GM23338 (cell line): Measurements from ENCODE around the gene CPSF7. TPM values are rescaled to one million over a fixed set of nuclear protein-coding genes. Genes with fewer than 3 reads are reported as not detected.
"Not testable (repeated sequence)": the region's sequence is repeated elsewhere in the genome, so short reads cannot be mapped to it uniquely, and the experiment has no call there.

ENCODE experiments used
- ATAC-seq: fragments of 200-7000 bp; cut with Tn5 transposase; 3 replicates; pipeline ENCODE4 v1.9.1; 2020
- DNase-seq: peaks from one replicate; pipeline ENCODE4 v3.0.0-alpha.2; 2015; ENCODE audit warnings: low spot score
- H2AFZ ChIP-seq: fragments of 200-600 bp; sonication (generic); 2 replicates; pipeline ENCODE4 v1.8.0; 2016; ENCODE audit warnings: antibody characterized with exemption, mild to moderate bottlenecking, moderate library complexity
- H3F3A ChIP-seq: fragments of 200-600 bp; sonication (generic); replicated peaks from 2 replicates; pipeline ENCODE4 v1.8.0; 2017; ENCODE audit warnings: antibody characterized with exemption, mixed run types, low read depth
- H3K27ac ChIP-seq: fragments of 200-600 bp; sonication (generic); 2 replicates; pipeline ENCODE4 v1.6.1; 2016; ENCODE audit warnings: low read depth
- H3K27me3 ChIP-seq: fragments of 200-600 bp; sonication (generic); 2 replicates; pipeline ENCODE4 v1.8.0; 2016; ENCODE audit warnings: mild to moderate bottlenecking, mixed run types, moderate library complexity; ENCODE audit not compliant: insufficient read depth
- H3K36me3 ChIP-seq: fragments of 200-600 bp; sonication (generic); 2 replicates; pipeline ENCODE4 v1.8.0; 2016; ENCODE audit warnings: mild to moderate bottlenecking; ENCODE audit not compliant: insufficient read depth
- H3K4me1 ChIP-seq: fragments of 200-600 bp; sonication (generic); 2 replicates; pipeline ENCODE4 v1.8.0; 2016; ENCODE audit warnings: mild to moderate bottlenecking, moderate library complexity; ENCODE audit not compliant: insufficient read depth
- H3K4me2 ChIP-seq: fragments of 200-600 bp; sonication (generic); 2 replicates; pipeline ENCODE4 v1.7.1; 2017; ENCODE audit warnings: mixed run types
- H3K4me3 ChIP-seq: fragments of 200-600 bp; sonication (generic); 2 replicates; pipeline ENCODE4 v1.6.1; 2016; ENCODE audit warnings: mixed run types
- H3K79me2 ChIP-seq: fragments of 200-600 bp; sonication (generic); replicated peaks from 2 replicates; pipeline ENCODE4 v1.8.0; 2017; ENCODE audit warnings: mild to moderate bottlenecking; ENCODE audit not compliant: insufficient read depth
- H3K9me2 ChIP-seq: fragments of 200-600 bp; sonication (generic); 2 replicates; pipeline ENCODE4 v1.8.0; 2017; ENCODE audit not compliant: insufficient read depth
- H4K20me1 ChIP-seq: fragments of 200-600 bp; sonication (generic); replicated peaks from 2 replicates; pipeline ENCODE4 v1.8.0; 2017; ENCODE audit warnings: mild to moderate bottlenecking; ENCODE audit not compliant: insufficient read depth
- H3K27ac Mint-ChIP-seq: 2 replicates; pipeline ENCODE4 v1.8.0; 2020; ENCODE audit warnings: inconsistent platforms, mild to moderate bottlenecking, moderate library complexity, mixed read lengths
- H3K27me3 Mint-ChIP-seq: 3 replicates; pipeline ENCODE4 v1.8.0; 2022; ENCODE audit warnings: low read depth, mild to moderate bottlenecking, moderate library complexity, mixed read lengths, inconsistent platforms; ENCODE audit not compliant: insufficient read depth, poor library complexity
- H3K36me3 Mint-ChIP-seq: 3 replicates; pipeline ENCODE4 v1.8.0; 2021; ENCODE audit warnings: low read depth, mild to moderate bottlenecking, inconsistent platforms, moderate library complexity, mixed read lengths
- H3K4me1 Mint-ChIP-seq: 3 replicates; pipeline ENCODE4 v1.8.0; 2020; ENCODE audit warnings: mild to moderate bottlenecking, inconsistent platforms, mixed read lengths
- H3K4me3 Mint-ChIP-seq: 3 replicates; pipeline ENCODE4 v1.8.0; 2021; ENCODE audit warnings: moderate library complexity, mild to moderate bottlenecking, inconsistent platforms, mixed read lengths
- H3K9me3 Mint-ChIP-seq: 3 replicates; pipeline ENCODE4 v1.8.0; 2020; ENCODE audit warnings: moderate library complexity, mild to moderate bottlenecking, inconsistent platforms, mixed read lengths
- CREB1 ChIP-seq: fragments of 250-450 bp; sonication (Bioruptor Pico); IDR thresholded peaks from 2 replicates; pipeline ENCODE4 v1.5.0; 2020; ENCODE audit warnings: low read depth, mild to moderate bottlenecking, moderate library complexity
- ETS1 ChIP-seq: IDR thresholded peaks from 2 replicates; pipeline ENCODE4 v1.6.1; 2016; ENCODE audit warnings: antibody characterized with exemption
- EZH2 ChIP-seq: fragments of 200-600 bp; sonication (generic); IDR thresholded peaks from one replicate; pipeline ENCODE4 v1.8.0; 2017; ENCODE audit warnings: antibody characterized with exemption, mild to moderate bottlenecking, low read depth; ENCODE audit not compliant: unreplicated experiment
- EZH2phosphoT487 ChIP-seq: fragments of 200-600 bp; sonication (generic); IDR thresholded peaks from one replicate; pipeline ENCODE4 v1.8.1; 2018; ENCODE audit warnings: antibody characterized with exemption; ENCODE audit not compliant: unreplicated experiment
- NANOG ChIP-seq: IDR thresholded peaks from 2 replicates; pipeline ENCODE4 v1.6.1; 2016; ENCODE audit warnings: antibody characterized with exemption, borderline replicate concordance
- STAT1 ChIP-seq: IDR thresholded peaks from one replicate; pipeline ENCODE4 v1.6.1; 2016; ENCODE audit warnings: antibody characterized with exemption; ENCODE audit not compliant: unreplicated experiment
- ZNF114 ChIP-seq: fragments of 250-450 bp; sonication (Bioruptor Pico); IDR thresholded peaks from 2 replicates; pipeline ENCODE4 v1.5.0; 2020; ENCODE audit warnings: mild to moderate bottlenecking, moderate library complexity
- ZNF331 ChIP-seq: fragments of 250-450 bp; sonication (Bioruptor Pico); IDR thresholded peaks from 2 replicates; pipeline ENCODE4 v1.5.0; 2020; ENCODE audit warnings: low read depth, mild to moderate bottlenecking, moderate library complexity
- ZNF462 ChIP-seq: fragments of 250-450 bp; sonication (Bioruptor Pico); IDR thresholded peaks from 2 replicates; pipeline ENCODE4 v1.5.0; 2020; ENCODE audit warnings: mild to moderate bottlenecking, moderate library complexity
- polyA plus RNA-seq: library from polyadenylated mRNA; unstranded; fragments of >200 nt; fragmentation: Nextera tagmentation; extraction: Ambion mirVana; gene quantifications from 2 replicates; pipeline ENCODE4 v1.2.1, GENCODE V29; 2016
- total RNA-seq: library from RNA; depleted of rRNA; stranded (reverse); fragments of >200 nt; shearing (Covaris generic); gene quantifications from 2 replicates; pipeline ENCODE4 v1.2.3, GENCODE V29; 2014
- TF ChIP-seq, protein P1 (sequence below): IDR thresholded peaks from one replicate; pipeline ENCODE4 v1.6.1; 2018; ENCODE audit warnings: antibody characterized with exemption; ENCODE audit not compliant: unreplicated experiment

The CPSF7 gene
- total and polyA plus RNA-seq, 2 experiments from 2014 or later = 27.4 to 60.6 TPM

- no peak for TF ChIP-seq ZNF462 (CRISPR knock-in tag)
- no peak for TF ChIP-seq CREB1 (CRISPR knock-in tag)
- no peak for TF ChIP-seq ZNF331 (CRISPR knock-in tag)
- no peak for TF ChIP-seq EZH2
- TF ChIP-seq ETS1 = no peak
- no peak for TF ChIP-seq ZNF114 (CRISPR knock-in tag)
- TF ChIP-seq EZH2phosphoT487 = no peak
- TF ChIP-seq NANOG = no peak
- TF ChIP-seq, protein P1, sequence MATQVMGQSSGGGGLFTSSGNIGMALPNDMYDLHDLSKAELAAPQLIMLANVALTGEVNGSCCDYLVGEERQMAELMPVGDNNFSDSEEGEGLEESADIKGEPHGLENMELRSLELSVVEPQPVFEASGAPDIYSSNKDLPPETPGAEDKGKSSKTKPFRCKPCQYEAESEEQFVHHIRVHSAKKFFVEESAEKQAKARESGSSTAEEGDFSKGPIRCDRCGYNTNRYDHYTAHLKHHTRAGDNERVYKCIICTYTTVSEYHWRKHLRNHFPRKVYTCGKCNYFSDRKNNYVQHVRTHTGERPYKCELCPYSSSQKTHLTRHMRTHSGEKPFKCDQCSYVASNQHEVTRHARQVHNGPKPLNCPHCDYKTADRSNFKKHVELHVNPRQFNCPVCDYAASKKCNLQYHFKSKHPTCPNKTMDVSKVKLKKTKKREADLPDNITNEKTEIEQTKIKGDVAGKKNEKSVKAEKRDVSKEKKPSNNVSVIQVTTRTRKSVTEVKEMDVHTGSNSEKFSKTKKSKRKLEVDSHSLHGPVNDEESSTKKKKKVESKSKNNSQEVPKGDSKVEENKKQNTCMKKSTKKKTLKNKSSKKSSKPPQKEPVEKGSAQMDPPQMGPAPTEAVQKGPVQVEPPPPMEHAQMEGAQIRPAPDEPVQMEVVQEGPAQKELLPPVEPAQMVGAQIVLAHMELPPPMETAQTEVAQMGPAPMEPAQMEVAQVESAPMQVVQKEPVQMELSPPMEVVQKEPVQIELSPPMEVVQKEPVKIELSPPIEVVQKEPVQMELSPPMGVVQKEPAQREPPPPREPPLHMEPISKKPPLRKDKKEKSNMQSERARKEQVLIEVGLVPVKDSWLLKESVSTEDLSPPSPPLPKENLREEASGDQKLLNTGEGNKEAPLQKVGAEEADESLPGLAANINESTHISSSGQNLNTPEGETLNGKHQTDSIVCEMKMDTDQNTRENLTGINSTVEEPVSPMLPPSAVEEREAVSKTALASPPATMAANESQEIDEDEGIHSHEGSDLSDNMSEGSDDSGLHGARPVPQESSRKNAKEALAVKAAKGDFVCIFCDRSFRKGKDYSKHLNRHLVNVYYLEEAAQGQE = no peak
- TF ChIP-seq STAT1 = no peak
Measured at GRCh38 chr11:61437496-61437895, 7.7 kb upstream of the CPSF7 start (continued).

DNA sequence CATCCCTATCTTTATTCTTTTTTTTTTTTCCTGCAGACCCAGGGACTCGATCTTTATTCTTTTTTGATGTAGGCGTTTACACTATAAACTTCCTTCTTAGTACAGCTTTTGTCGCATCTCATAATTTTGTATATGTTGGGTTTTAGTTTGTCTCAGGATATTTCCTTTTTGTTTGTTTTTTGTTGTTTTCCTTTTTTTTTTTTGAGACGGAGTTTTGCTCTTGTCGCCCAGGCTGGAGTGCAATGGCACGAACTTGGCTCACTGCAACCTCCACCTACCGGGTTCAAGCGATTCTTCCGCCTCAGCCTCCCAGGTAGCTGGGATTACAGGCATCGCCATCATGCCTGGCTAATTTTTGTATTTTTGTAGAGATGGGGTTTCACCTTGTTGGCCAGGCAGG lies 1.1 kb upstream of the CPSF7 start:
- Mint-ChIP-seq H3K36me3 (peaks cover 50% of the 10 kb centered on the region), H3K27ac (peak overlapping the region; percentile 99), H3K4me1 (peaks cover 22% of the 10 kb centered on the region), H3K4me3 (peak overlapping the region; percentile 98), H3K27me3 (peaks cover 13% of the 10 kb centered on the region)
- H3K9me3 Mint-ChIP-seq, DNase-seq, H3K27me3 ChIP-seq, H2AFZ ChIP-seq, ATAC-seq, H3K9me2 ChIP-seq: not testable (repeated sequence)
- H3K4me2 ChIP-seq = peak overlapping the region; percentile 88
- peaks cover 17% of the 10 kb centered on the region for H3K4me1 ChIP-seq
- peaks cover 40% of the 10 kb centered on the region for H3F3A ChIP-seq
- H3K36me3 ChIP-seq = peaks cover 36% of the 10 kb centered on the region
- H4K20me1 ChIP-seq = peaks cover 36% of the 10 kb centered on the region
- H3K27ac ChIP-seq = peak overlapping the region; percentile 99; the same call in 1 of the 2 replicates
- H3K79me2 ChIP-seq = peaks cover 91% of the 10 kb centered on the region
- peak overlapping the region; percentile 82 for H3K4me3 ChIP-seq
